H9 (cell line): ENCODE measurements around the gene ENTR1. TPM values are rescaled to one million over a fixed set of nuclear protein-coding genes. Genes with fewer than 3 reads are reported as not detected.

Experiments
- DNase-seq: peaks from one replicate; pipeline ENCODE4 v3.0.0-alpha.2; 2017
- H2AFZ ChIP-seq: one replicate; pipeline ENCODE4 v1.6.1; 2013; ENCODE audit warnings: mild to moderate bottlenecking, low read length, control low read depth, moderate library complexity
- H2AK5ac ChIP-seq: 2 replicates; pipeline ENCODE4 v1.6.1; 2013; ENCODE audit warnings: low read length, control low read depth, mixed read lengths; ENCODE audit not compliant: insufficient read length
- H2BK120ac ChIP-seq: one replicate; pipeline ENCODE4 v1.6.1; 2013; ENCODE audit warnings: low read depth, mild to moderate bottlenecking, low read length, control low read depth, inconsistent platforms; ENCODE audit not compliant: poor library complexity, severe bottlenecking
- H2BK12ac ChIP-seq: 2 replicates; pipeline ENCODE4 v1.6.1; 2013; ENCODE audit warnings: low read length, control low read depth, mixed read lengths, low read depth; ENCODE audit not compliant: insufficient read length
- H2BK15ac ChIP-seq: 2 replicates; pipeline ENCODE4 v1.6.1; 2013; ENCODE audit warnings: low read depth, low read length, control low read depth
- H2BK20ac ChIP-seq: one replicate; pipeline ENCODE4 v1.6.1; 2013; ENCODE audit warnings: low read depth, mild to moderate bottlenecking, low read length, control low read depth, inconsistent platforms; ENCODE audit not compliant: poor library complexity, severe bottlenecking
- H2BK5ac ChIP-seq: 2 replicates; pipeline ENCODE4 v1.6.1; 2013; ENCODE audit warnings: low read length, control low read depth, mixed read lengths; ENCODE audit not compliant: insufficient read length
- H3K14ac ChIP-seq: 2 replicates; pipeline ENCODE4 v1.6.1; 2013; ENCODE audit warnings: low read length, control low read depth; ENCODE audit not compliant: insufficient read depth
- H3K18ac ChIP-seq: 2 replicates; pipeline ENCODE4 v1.6.1; 2013; ENCODE audit warnings: low read depth, mild to moderate bottlenecking, mixed read lengths, low read length, control low read depth; ENCODE audit not compliant: insufficient read length
- H3K23ac ChIP-seq: 2 replicates; pipeline ENCODE4 v1.6.1; 2013; ENCODE audit warnings: low read length, control low read depth, mixed read lengths, low read depth; ENCODE audit not compliant: insufficient read length
- H3K23me2 ChIP-seq: 2 replicates; pipeline ENCODE4 v1.6.1; 2013; ENCODE audit warnings: low read depth, mild to moderate bottlenecking, mixed read lengths, low read length, control low read depth; ENCODE audit not compliant: insufficient read length, poor library complexity, severe bottlenecking
- H3K27ac ChIP-seq: 2 replicates; pipeline ENCODE4 v1.5.1; 2013; ENCODE audit warnings: low read length, control low read depth, mixed read lengths, low read depth; ENCODE audit not compliant: insufficient read length
- H3K27me3 ChIP-seq: 2 replicates; pipeline ENCODE4 v1.6.1; 2013; ENCODE audit warnings: low read length, control low read depth, inconsistent platforms; ENCODE audit not compliant: insufficient read depth
- H3K4ac ChIP-seq: 2 replicates; pipeline ENCODE4 v1.6.1; 2013; ENCODE audit warnings: low read depth, mild to moderate bottlenecking, control low read depth, inconsistent platforms, low read length, moderate library complexity
- H3K4me1 ChIP-seq: 2 replicates; pipeline ENCODE4 v1.6.1; 2013; ENCODE audit warnings: low read length, control low read depth, inconsistent platforms; ENCODE audit not compliant: insufficient read depth
- H3K4me2 ChIP-seq: 2 replicates; pipeline ENCODE4 v1.6.1; 2013; ENCODE audit warnings: low read length, control low read depth, mixed read lengths; ENCODE audit not compliant: insufficient read length, insufficient read depth
- H3K56ac ChIP-seq: 2 replicates; pipeline ENCODE4 v1.6.1; 2013; ENCODE audit warnings: low read depth, mild to moderate bottlenecking, mixed read lengths, low read length, control low read depth; ENCODE audit not compliant: insufficient read length
- H3K79me1 ChIP-seq: 2 replicates; pipeline ENCODE4 v1.6.1; 2013; ENCODE audit warnings: low read depth, mild to moderate bottlenecking, moderate library complexity, low read length, control low read depth, inconsistent platforms; ENCODE audit not compliant: insufficient read depth, poor library complexity, severe bottlenecking
- H3K79me2 ChIP-seq: 2 replicates; pipeline ENCODE4 v1.6.1; 2013; ENCODE audit warnings: low read length, control low read depth, inconsistent platforms; ENCODE audit not compliant: insufficient read depth
- H3K9ac ChIP-seq: 2 replicates; pipeline ENCODE4 v1.6.1; 2013; ENCODE audit warnings: low read length, control low read depth, mixed read lengths; ENCODE audit not compliant: insufficient read length; ENCODE audit errors: extremely low read depth
- H3K9me3 ChIP-seq: one replicate; pipeline ENCODE4 v1.6.1; 2013; ENCODE audit warnings: low read depth, low read length, inconsistent platforms; ENCODE audit not compliant: control insufficient read depth
- H3T11ph ChIP-seq: one replicate; pipeline ENCODE4 v1.6.1; 2013; ENCODE audit warnings: mild to moderate bottlenecking, low read length, control low read depth, inconsistent platforms
- H4K20me1 ChIP-seq: one replicate; pipeline ENCODE4 v1.6.1; 2013; ENCODE audit not compliant: control insufficient read depth, insufficient read length, insufficient read depth
- H4K5ac ChIP-seq: 2 replicates; pipeline ENCODE4 v1.6.1; 2013; ENCODE audit warnings: low read depth, mild to moderate bottlenecking, mixed read lengths, low read length, control low read depth; ENCODE audit not compliant: insufficient read length
- H4K8ac ChIP-seq: replicated peaks from 2 replicates; pipeline ENCODE4 v1.6.1; 2013; ENCODE audit warnings: low read length, control low read depth, mixed read lengths, low read depth; ENCODE audit not compliant: insufficient read length
- H4K91ac ChIP-seq: 2 replicates; pipeline ENCODE4 v1.6.1; 2013; ENCODE audit warnings: low read depth, mild to moderate bottlenecking, moderate library complexity, mixed read lengths, low read length, control low read depth; ENCODE audit not compliant: insufficient read length
- H3K27ac Mint-ChIP-seq, 3 experiments: 2 replicates in 2 of 3; 3 replicates in 1 of 3; pipeline ENCODE4 v1.8.0; 2020 to 2021; ENCODE audit warnings: mixed read lengths in 3 of 3, mild to moderate bottlenecking in 1 of 3, moderate library complexity in 1 of 3
- H3K27me3 Mint-ChIP-seq: 2 replicates; pipeline ENCODE4 v1.8.0; 2021; ENCODE audit warnings: low read depth, mild to moderate bottlenecking, moderate library complexity, mixed read lengths
- H3K36me3 Mint-ChIP-seq, 3 experiments: 2 replicates in 2 of 3; 3 replicates in 1 of 3; pipeline ENCODE4 v1.8.0; 2020 to 2021; ENCODE audit warnings: low read depth in 3 of 3, mixed read lengths in 3 of 3; ENCODE audit not compliant: insufficient read depth in 1 of 3
- H3K4me1 Mint-ChIP-seq, 2 experiments: 2 replicates each; pipeline ENCODE4 v1.8.0; 2020; ENCODE audit warnings: mixed read lengths in 2 of 2
- H3K4me3 Mint-ChIP-seq, 2 experiments: 2 replicates in 1 of 2; 3 replicates in 1 of 2; pipeline ENCODE4 v1.8.0; 2020 to 2021; ENCODE audit warnings: mild to moderate bottlenecking in 2 of 2, mixed read lengths in 2 of 2, moderate library complexity in 1 of 2
- H3K9me3 Mint-ChIP-seq, 2 experiments: 2 replicates in 1 of 2; 3 replicates in 1 of 2; pipeline ENCODE4 v1.8.0; 2020; ENCODE audit warnings: mild to moderate bottlenecking in 2 of 2, mixed read lengths in 2 of 2, moderate library complexity in 1 of 2
- WGBS: extraction: QIAGEN DNeasy Blood & Tissue Kit; methylation state at CpG from one replicate; pipeline ENCODE4 v1.1.7; 2013; ENCODE audit warnings: missing lambda C conversion rate, low lambda C conversion rate, mixed read lengths; ENCODE audit not compliant: insufficient read length; ENCODE audit errors: extremely low coverage; 5-methylcytosine and 5-hydroxymethylcytosine counted together
- total RNA-seq: library from RNA; stranded (reverse); gene quantifications from 2 replicates; pipeline ENCODE4 v1.2.1, GENCODE V29; 2021
- TF ChIP-seq, protein P1 (sequence below): fragments of 200-600 bp; sonication (generic); conservative IDR thresholded peaks from 3 replicates; pipeline ENCODE4 v1.8.0; 2021; ENCODE audit warnings: antibody characterized with exemption, mild to moderate bottlenecking

The ENTR1 gene
- total RNA-seq, 1 experiment from 2014 or later, result 108 TPM

- no peak overlapping the region for H3K27ac Mint-ChIP-seq
- no peak overlapping the region for H2AK5ac ChIP-seq
- H2BK12ac ChIP-seq, result no peak overlapping the region
- H3K18ac ChIP-seq, result no peak overlapping the region
- H3T11ph ChIP-seq, result no peak overlapping the region
- TF ChIP-seq, protein P1, sequence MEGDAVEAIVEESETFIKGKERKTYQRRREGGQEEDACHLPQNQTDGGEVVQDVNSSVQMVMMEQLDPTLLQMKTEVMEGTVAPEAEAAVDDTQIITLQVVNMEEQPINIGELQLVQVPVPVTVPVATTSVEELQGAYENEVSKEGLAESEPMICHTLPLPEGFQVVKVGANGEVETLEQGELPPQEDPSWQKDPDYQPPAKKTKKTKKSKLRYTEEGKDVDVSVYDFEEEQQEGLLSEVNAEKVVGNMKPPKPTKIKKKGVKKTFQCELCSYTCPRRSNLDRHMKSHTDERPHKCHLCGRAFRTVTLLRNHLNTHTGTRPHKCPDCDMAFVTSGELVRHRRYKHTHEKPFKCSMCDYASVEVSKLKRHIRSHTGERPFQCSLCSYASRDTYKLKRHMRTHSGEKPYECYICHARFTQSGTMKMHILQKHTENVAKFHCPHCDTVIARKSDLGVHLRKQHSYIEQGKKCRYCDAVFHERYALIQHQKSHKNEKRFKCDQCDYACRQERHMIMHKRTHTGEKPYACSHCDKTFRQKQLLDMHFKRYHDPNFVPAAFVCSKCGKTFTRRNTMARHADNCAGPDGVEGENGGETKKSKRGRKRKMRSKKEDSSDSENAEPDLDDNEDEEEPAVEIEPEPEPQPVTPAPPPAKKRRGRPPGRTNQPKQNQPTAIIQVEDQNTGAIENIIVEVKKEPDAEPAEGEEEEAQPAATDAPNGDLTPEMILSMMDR, result no peak
- H3K27me3 ChIP-seq, result no peaks in the 10 kb centered on the region
- H2AFZ ChIP-seq, result no peak overlapping the region
- WGBS, result no CpG with 5 or more reads among the region's 11 CpGs
- H2BK20ac ChIP-seq, result no peak overlapping the region
- H3K4me3 Mint-ChIP-seq, result no peak overlapping the region
- DNase-seq, result no peak
- no peak overlapping the region for H3K4ac ChIP-seq
- no peaks in the 10 kb centered on the region for H3K23me2 ChIP-seq
- H3K79me1 ChIP-seq, result no peaks in the 10 kb centered on the region
- H4K5ac ChIP-seq, result no peak overlapping the region
- H3K79me2 ChIP-seq, result no peaks in the 10 kb centered on the region
- H3K23ac ChIP-seq, result no peak overlapping the region
- no peak overlapping the region for H3K27ac ChIP-seq
- no peak overlapping the region for H4K8ac ChIP-seq
- no peak overlapping the region for H3K9ac ChIP-seq
- no peaks in the 10 kb centered on the region for H3K4me1 ChIP-seq
- no peak overlapping the region for H3K14ac ChIP-seq
- H2BK120ac ChIP-seq, result no peak overlapping the region
- no peak overlapping the region for H4K91ac ChIP-seq
- H2BK15ac ChIP-seq, result no peak overlapping the region
- no peaks in the 10 kb centered on the region for H3K4me1 Mint-ChIP-seq
- no peak overlapping the region for H3K56ac ChIP-seq
- no peak overlapping the region for H2BK5ac ChIP-seq
- no peaks in the 10 kb centered on the region for H3K27me3 Mint-ChIP-seq
- no peak overlapping the region for H3K4me2 ChIP-seq
- H3K36me3 Mint-ChIP-seq, result peaks cover 7 to 44% (median 28%) of the 10 kb centered on the region in 3 experiments; a peak in 6 of 7 replicates
- H4K20me1 ChIP-seq, result no peaks in the 10 kb centered on the region
- no peaks in the 10 kb centered on the region for H3K9me3 Mint-ChIP-seq
- H3K9me3 ChIP-seq, result no peaks in the 10 kb centered on the region
These were observed 31.0 kb downstream of the ENTR1 start for GRCh38 chr9:136379401-136379800.
